ENCODE data around the gene TMEM44.

GRCh38 chr3:194588236-194588635 lies 45.0 kb downstream of the TMEM44 start:
- TF ChIP-seq ZNF449 (tag by site-specific recombination; IDR thresholded peaks at IDR 0.05) (no peak), HIC1 (tag by site-specific recombination; IDR thresholded peaks at IDR 0.05) (no peak), ZNF664 (tag by site-specific recombination; IDR thresholded peaks at IDR 0.05) (no peak)
- TF ChIP-seq, protein P1, sequence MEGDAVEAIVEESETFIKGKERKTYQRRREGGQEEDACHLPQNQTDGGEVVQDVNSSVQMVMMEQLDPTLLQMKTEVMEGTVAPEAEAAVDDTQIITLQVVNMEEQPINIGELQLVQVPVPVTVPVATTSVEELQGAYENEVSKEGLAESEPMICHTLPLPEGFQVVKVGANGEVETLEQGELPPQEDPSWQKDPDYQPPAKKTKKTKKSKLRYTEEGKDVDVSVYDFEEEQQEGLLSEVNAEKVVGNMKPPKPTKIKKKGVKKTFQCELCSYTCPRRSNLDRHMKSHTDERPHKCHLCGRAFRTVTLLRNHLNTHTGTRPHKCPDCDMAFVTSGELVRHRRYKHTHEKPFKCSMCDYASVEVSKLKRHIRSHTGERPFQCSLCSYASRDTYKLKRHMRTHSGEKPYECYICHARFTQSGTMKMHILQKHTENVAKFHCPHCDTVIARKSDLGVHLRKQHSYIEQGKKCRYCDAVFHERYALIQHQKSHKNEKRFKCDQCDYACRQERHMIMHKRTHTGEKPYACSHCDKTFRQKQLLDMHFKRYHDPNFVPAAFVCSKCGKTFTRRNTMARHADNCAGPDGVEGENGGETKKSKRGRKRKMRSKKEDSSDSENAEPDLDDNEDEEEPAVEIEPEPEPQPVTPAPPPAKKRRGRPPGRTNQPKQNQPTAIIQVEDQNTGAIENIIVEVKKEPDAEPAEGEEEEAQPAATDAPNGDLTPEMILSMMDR (tag by site-specific recombination; IDR thresholded peaks at IDR 0.05), result no peak

Data from HEK293 (cell line).